ENCODE measurements around the gene SHOC2. TPM values are rescaled to one million over a fixed set of nuclear protein-coding genes. Genes with fewer than 3 reads are reported as not detected.

Gene SHOC2
- polyA plus RNA-seq, 3 donors, result 13.9 to 69.9 (median 68.9) TPM

DNA sequence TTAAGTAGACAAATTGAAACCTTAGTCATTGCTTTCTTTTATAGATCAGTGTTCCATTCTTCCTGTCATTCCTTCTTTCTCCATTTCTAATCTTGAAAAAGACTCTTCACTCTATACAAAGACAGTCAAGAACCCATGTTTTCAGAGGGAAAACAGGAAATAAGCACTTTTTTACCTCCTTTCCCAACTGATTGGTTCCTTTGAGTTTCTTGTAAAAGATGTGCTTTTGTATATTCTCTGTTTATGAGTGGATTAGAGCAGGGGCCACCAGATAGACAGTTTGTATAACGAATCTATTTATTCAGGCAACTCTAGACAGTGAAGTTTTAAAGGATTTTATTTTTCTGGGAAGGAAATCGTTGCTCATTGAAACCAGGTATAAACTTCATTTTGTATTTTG, 49.8 kb downstream of the SHOC2 start:
- no CpG with 5 or more reads among the region's 2 CpGs for WGBS (ENCODE audit: insufficient coverage)
- H3K27ac Mint-ChIP-seq, result peak overlapping the region in 2 of 7 donors; percentile 43 to 67

DNA sequence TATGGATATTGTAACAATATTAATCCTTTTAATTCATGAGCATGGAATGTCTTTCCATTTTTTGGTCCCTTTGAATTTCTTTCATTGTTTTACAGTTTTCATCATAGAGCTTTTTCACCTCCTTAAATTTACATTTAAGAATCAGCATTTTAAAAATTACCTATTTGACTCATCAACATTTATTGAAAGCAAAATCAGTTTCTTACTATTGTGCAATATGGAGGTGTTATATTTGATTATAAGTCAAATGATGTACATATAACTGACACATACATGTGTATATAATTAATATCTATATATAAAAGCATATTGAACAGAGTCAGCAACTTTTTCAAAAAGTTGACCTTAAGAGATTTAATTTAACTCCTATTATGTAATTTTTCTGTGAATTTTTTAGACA, 52.2 kb downstream of the SHOC2 start:
- Mint-ChIP-seq H3K4me3 (no peak overlapping the region), H3K27me3 (ENCODE audit: low read depth in 3 of 3) (no peaks in the 10 kb centered on the region), H3K9me3 (no peaks in the 10 kb centered on the region), H3K4me1 (peaks cover 30% of the 10 kb centered on the region), H3K27ac (no peak overlapping the region), H3K36me3 (peaks cover 6 to 17% of the 10 kb centered on the region in 2 donors)
- no peak overlapping the region for H3K4me3 ChIP-seq (replicated peaks in 1 of 3; ENCODE audit: low read depth in 2 of 3, low read length in 3 of 3)
- no peak for DNase-seq
- no peaks in the 10 kb centered on the region for H3K4me1 ChIP-seq (ENCODE audit: control insufficient read depth in 1 of 2, insufficient read depth in 2 of 2, low read length in 2 of 2)
- H3K27me3 ChIP-seq (ENCODE audit: control insufficient read depth in 2 of 2, insufficient read depth in 2 of 2, low read length in 2 of 2), result no peaks in the 10 kb centered on the region
- H2AFZ ChIP-seq (ENCODE audit: insufficient read depth, low read depth, low read length, poor library complexity, severe bottlenecking), result no peak overlapping the region
- TF ChIP-seq, protein P1, sequence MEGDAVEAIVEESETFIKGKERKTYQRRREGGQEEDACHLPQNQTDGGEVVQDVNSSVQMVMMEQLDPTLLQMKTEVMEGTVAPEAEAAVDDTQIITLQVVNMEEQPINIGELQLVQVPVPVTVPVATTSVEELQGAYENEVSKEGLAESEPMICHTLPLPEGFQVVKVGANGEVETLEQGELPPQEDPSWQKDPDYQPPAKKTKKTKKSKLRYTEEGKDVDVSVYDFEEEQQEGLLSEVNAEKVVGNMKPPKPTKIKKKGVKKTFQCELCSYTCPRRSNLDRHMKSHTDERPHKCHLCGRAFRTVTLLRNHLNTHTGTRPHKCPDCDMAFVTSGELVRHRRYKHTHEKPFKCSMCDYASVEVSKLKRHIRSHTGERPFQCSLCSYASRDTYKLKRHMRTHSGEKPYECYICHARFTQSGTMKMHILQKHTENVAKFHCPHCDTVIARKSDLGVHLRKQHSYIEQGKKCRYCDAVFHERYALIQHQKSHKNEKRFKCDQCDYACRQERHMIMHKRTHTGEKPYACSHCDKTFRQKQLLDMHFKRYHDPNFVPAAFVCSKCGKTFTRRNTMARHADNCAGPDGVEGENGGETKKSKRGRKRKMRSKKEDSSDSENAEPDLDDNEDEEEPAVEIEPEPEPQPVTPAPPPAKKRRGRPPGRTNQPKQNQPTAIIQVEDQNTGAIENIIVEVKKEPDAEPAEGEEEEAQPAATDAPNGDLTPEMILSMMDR (IDR thresholded peaks at IDR 0.05), result no peak
- H3K36me3 ChIP-seq (replicated peaks in 1 of 2; ENCODE audit: control insufficient read depth in 1 of 2, insufficient read depth in 2 of 2, low read length in 2 of 2), result peaks cover 0 to 9% of the 10 kb centered on the region in 2 donors
- intact Hi-C loops (cut with micrococcal nuclease), result no loop called here
- no peaks in the 10 kb centered on the region for H3K9me3 ChIP-seq (replicated peaks in 1 of 2; ENCODE audit: control insufficient read depth in 1 of 2, insufficient read depth in 1 of 2, low read length in 2 of 2)
- no peak overlapping the region for H3K9ac ChIP-seq (ENCODE audit: insufficient read depth, low read length, poor library complexity, severe bottlenecking)
- H3K4me2 ChIP-seq (replicated peaks; ENCODE audit: extremely low read depth, low read length, poor library complexity, severe bottlenecking), result no peak overlapping the region
- peaks cover 99% of the 10 kb centered on the region for H3K79me2 ChIP-seq (ENCODE audit: insufficient read depth, low read length)
- H4K20me1 ChIP-seq (ENCODE audit: insufficient read depth, low read length), result peaks cover 96% of the 10 kb centered on the region
- no peak overlapping the region for H3K27ac ChIP-seq (ENCODE audit: low read depth in 1 of 2, low read length in 2 of 2)

More for the DNA sequence above, 49.8 kb downstream of the SHOC2 start:
- Histone ChIP-seq H3K27me3 (ENCODE audit: control insufficient read depth in 2 of 2, insufficient read depth in 2 of 2, low read length in 2 of 2) (no peaks in the 10 kb centered on the region), H3K9me3 (replicated peaks in 1 of 2; ENCODE audit: control insufficient read depth in 1 of 2, insufficient read depth in 1 of 2, low read length in 2 of 2) (no peaks in the 10 kb centered on the region), H3K9ac (ENCODE audit: insufficient read depth, low read length, poor library complexity, severe bottlenecking) (no peak overlapping the region), H3K36me3 (replicated peaks in 1 of 2; ENCODE audit: control insufficient read depth in 1 of 2, insufficient read depth in 2 of 2, low read length in 2 of 2) (peaks cover 5 to 22% of the 10 kb centered on the region in 2 donors), H4K20me1 (ENCODE audit: insufficient read depth, low read length) (peaks cover 96% of the 10 kb centered on the region), H3K4me1 (ENCODE audit: control insufficient read depth in 1 of 2, insufficient read depth in 2 of 2, low read length in 2 of 2) (no peaks in the 10 kb centered on the region), H2AFZ (ENCODE audit: insufficient read depth, low read depth, low read length, poor library complexity, severe bottlenecking) (no peak overlapping the region), H3K4me3 (replicated peaks in 1 of 3; ENCODE audit: low read depth in 2 of 3, low read length in 3 of 3) (no peak overlapping the region), H3K4me2 (replicated peaks; ENCODE audit: extremely low read depth, low read length, poor library complexity, severe bottlenecking) (no peak overlapping the region), H3K27ac (ENCODE audit: low read depth in 1 of 2, low read length in 2 of 2) (no peak overlapping the region), H3K79me2 (ENCODE audit: insufficient read depth, low read length) (peaks cover 99% of the 10 kb centered on the region)
- no peak for DNase-seq
- H3K9me3 Mint-ChIP-seq, result no peaks in the 10 kb centered on the region
- TF ChIP-seq, protein P1 (IDR thresholded peaks at IDR 0.05), result no peak
- H3K4me3 Mint-ChIP-seq, result no peak overlapping the region
- no peaks in the 10 kb centered on the region for H3K27me3 Mint-ChIP-seq (ENCODE audit: low read depth in 3 of 3)
- H3K36me3 Mint-ChIP-seq, result peaks cover 8 to 16% of the 10 kb centered on the region in 2 donors
- intact Hi-C loops (cut with micrococcal nuclease), result no loop called here
- peaks cover 33% of the 10 kb centered on the region for H3K4me1 Mint-ChIP-seq
